ENCODE results near the gene MACROH2A1. TPM values are rescaled to one million over a fixed set of nuclear protein-coding genes. Genes with fewer than 3 reads are reported as not detected.

MACROH2A1 gene
- total and polyA plus RNA-seq, 2 of the 4 experiments (the other 2 are of a cell fraction): 122 to 126 TPM

GRCh38 chr5:135397084-135397483 is 1.9 kb downstream of the MACROH2A1 start:
- no peak overlapping the region for H3K18ac ChIP-seq (ENCODE audit: low read depth, low read length)
- peaks cover 24 to 68% of the 10 kb centered on the region in 2 experiments for H3K79me1 ChIP-seq (ENCODE audit: low read depth in 1 of 2, low read length in 2 of 2)
- DNase-seq: no peak
- no peak overlapping the region for H3K4ac ChIP-seq (ENCODE audit: low read depth, low read length)
- CTCF ChIA-PET: interaction anchor here (0.6 kb wide), 1 partner anchor 21 kb away, joined by 3 read pairs; no protein-coding TSS in a partner anchor
- POLR2A ChIA-PET (ENCODE audit: unreplicated experiment): interaction anchor here (0.6 kb wide), 1 partner anchor 158 kb away, joined by 3 read pairs; no protein-coding TSS in a partner anchor
- peaks cover 62% of the 10 kb centered on the region for H4K20me1 ChIP-seq (ENCODE audit: insufficient read depth, low read length)
- no peak overlapping the region for H2AFZ ChIP-seq (replicated peaks; ENCODE audit: low read length, poor library complexity)
- no peak overlapping the region for H2BK5ac ChIP-seq (ENCODE audit: low read depth, low read length, poor library complexity, severe bottlenecking)
- intact Hi-C loops (cut with micrococcal nuclease): no loop called here
- H3K23ac ChIP-seq (ENCODE audit: low read depth, low read length): peak overlapping the region; percentile 28; the same call in 1 of the 2 replicates
- no TSS peak for BruUV-seq (replicated peaks)
- no peak overlapping the region for H2BK20ac ChIP-seq (ENCODE audit: low read depth, low read length)
- H3K9ac ChIP-seq (ENCODE audit: low read depth, low read length): no peak overlapping the region
- H3K14ac ChIP-seq (replicated peaks; ENCODE audit: low read depth, low read length): no peak overlapping the region
- no peaks in the 10 kb centered on the region for H3K9me3 ChIP-seq (ENCODE audit: control insufficient read depth, insufficient read depth, low read length)
- in situ Hi-C loops (cut with MboI; ENCODE audit: low sequenced_read_pairs): no loop called here
- H2AK9ac ChIP-seq (replicated peaks; ENCODE audit: low read depth, low read length, poor library complexity): no peak overlapping the region
- H3K4me3 ChIP-seq (ENCODE audit: insufficient read depth, low read depth, low read length): no peak overlapping the region
- H3K36me3 ChIP-seq (ENCODE audit: control insufficient read depth, insufficient read depth, low read length): no peaks in the 10 kb centered on the region
- H4K91ac ChIP-seq (ENCODE audit: insufficient read depth, low read depth, low read length): no peak overlapping the region
- no peak overlapping the region for H2BK15ac ChIP-seq (ENCODE audit: low read depth, low read length)
- dilution Hi-C loops (cut with HindIII; ENCODE audit: low sequenced_read_pairs, unreplicated experiment): no loop called here
- H3K4me2 ChIP-seq (ENCODE audit: low read depth, low read length): no peak overlapping the region; the same call in 1 of the 2 replicates
- WGBS, 2 experiments (ENCODE audit: extremely low coverage in 2 of 2, insufficient read length in 1 of 2): no CpG with 5 or more reads among the region's 5 CpGs
- ATAC-seq (ENCODE audit: low read depth): no peak
- peaks cover 29% of the 10 kb centered on the region for H3K4me1 ChIP-seq (ENCODE audit: control insufficient read depth, insufficient read depth, low read length)
- no peak for TF ChIP-seq MAFK (IDR thresholded peaks at IDR 0.05; ENCODE audit: low read depth, low read length)
- peaks cover 40% of the 10 kb centered on the region for H3K9me1 ChIP-seq (ENCODE audit: insufficient read depth, low read length)
- H3K27ac ChIP-seq (ENCODE audit: insufficient read depth, low read length): no peak overlapping the region
- no peak overlapping the region for H2AK5ac ChIP-seq (ENCODE audit: low read depth, low read length)
- H3K56ac ChIP-seq (ENCODE audit: extremely low read depth, insufficient read depth, low read length): no peak overlapping the region
- H2BK120ac ChIP-seq (ENCODE audit: low read depth, low read length): no peak overlapping the region
- no peaks in the 10 kb centered on the region for H3K27me3 ChIP-seq (ENCODE audit: control insufficient read depth, insufficient read depth, low read length)
- no peak overlapping the region for H4K5ac ChIP-seq (ENCODE audit: low read depth, low read length)
- H4K8ac ChIP-seq (ENCODE audit: low read depth in 2 of 2, low read length in 2 of 2): no peak overlapping the region

All from IMR-90 (cell line).